ENCODE results near the gene FAM186B.

The FAM186B gene

DNA sequence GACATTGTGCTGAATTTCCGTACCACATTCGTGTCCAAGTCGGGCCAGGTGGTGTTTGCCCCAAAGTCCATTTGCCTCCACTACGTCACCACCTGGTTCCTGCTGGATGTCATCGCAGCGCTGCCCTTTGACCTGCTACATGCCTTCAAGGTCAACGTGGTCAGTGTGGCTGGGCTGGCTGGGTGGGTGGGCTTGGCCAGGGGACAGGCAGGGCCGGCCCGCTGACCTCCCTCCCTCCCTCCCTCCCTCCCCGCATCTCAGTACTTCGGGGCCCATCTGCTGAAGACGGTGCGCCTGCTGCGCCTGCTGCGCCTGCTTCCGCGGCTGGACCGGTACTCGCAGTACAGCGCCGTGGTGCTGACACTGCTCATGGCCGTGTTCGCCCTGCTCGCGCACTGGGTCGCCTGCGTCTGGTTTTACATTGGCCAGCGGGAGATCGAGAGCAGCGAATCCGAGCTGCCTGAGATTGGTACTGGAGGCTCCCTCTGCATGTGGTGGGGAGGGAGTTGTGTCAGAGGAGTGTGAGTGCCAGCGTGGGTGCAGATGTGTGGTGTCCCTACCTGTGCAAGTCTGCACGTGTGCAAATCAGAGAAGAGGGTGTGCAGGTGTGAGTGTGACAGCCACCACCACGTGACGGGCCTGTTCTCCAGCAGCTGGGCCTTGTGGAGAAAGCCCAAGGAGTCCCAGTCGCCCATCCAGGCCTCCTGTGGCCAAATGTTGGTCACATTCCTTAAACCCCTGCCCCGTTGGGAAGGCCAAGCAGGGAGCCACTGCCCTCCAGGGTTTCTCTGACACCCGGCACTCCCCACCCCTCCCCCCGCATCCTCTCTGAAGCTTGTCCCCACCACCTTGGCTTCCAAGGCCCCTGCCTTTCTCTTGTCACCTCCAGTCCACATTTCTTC, 61.3 kb downstream of the FAM186B start:
- Histone ChIP-seq H3K4me1 (ENCODE audit: insufficient read depth, low read length) (peaks cover 8% of the 10 kb centered on the region), H3K9me3 (ENCODE audit: low read length) (no peaks in the 10 kb centered on the region), H3K4me3 (ENCODE audit: low read depth in 1 of 2, low read length in 2 of 2) (no peak overlapping the region), H3K27ac (ENCODE audit: low read depth, low read length) (no peak overlapping the region), H3K36me3 (ENCODE audit: insufficient read depth, low read length) (no peaks in the 10 kb centered on the region), H3K9ac (ENCODE audit: low read length) (no peak overlapping the region), H3K27me3 (ENCODE audit: control insufficient read depth in 1 of 2, insufficient read depth in 2 of 2, low read length in 2 of 2) (peaks cover 16 to 43% of the 10 kb centered on the region in 2 donors)

DNA sequence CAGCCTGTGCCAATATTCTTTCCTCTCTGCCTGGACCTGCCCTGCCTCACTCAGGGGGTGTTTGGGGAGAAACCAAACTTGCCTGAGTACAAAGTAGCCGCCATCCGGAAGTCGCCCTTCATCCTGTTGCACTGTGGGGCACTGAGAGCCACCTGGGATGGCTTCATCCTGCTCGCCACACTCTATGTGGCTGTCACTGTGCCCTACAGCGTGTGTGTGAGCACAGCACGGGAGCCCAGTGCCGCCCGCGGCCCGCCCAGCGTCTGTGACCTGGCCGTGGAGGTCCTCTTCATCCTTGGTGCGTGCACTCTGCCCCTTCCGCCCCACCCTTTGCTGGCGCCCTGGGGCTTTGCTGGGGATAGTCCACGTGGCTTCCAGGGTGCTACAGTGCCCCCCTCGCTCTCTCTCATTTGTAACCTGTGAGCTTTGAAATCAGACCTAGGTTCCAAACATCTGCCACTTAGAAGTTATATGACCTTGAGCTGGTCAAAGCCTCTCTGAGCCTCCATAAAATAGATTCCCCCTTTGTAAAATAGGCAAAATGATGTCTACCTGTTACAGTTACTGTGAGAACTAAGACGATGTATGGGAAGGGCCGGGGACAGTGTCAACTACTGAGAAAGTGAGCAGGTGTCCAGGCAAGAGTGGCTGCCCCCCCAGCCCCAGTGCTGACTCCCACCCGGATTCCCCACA, 62.1 kb downstream of the FAM186B start:
- Histone ChIP-seq H3K36me3 (ENCODE audit: insufficient read depth, low read length) (no peaks in the 10 kb centered on the region), H3K4me3 (ENCODE audit: low read depth in 1 of 2, low read length in 2 of 2) (no peak overlapping the region), H3K27ac (ENCODE audit: low read depth, low read length) (no peak overlapping the region), H3K9ac (ENCODE audit: low read length) (no peak overlapping the region), H3K27me3 (ENCODE audit: control insufficient read depth in 1 of 2, insufficient read depth in 2 of 2, low read length in 2 of 2) (peaks cover 16 to 41% of the 10 kb centered on the region in 2 donors), H3K4me1 (ENCODE audit: insufficient read depth, low read length) (peaks cover under 1% of the 10 kb centered on the region), H3K9me3 (ENCODE audit: low read length) (no peaks in the 10 kb centered on the region)

DNA sequence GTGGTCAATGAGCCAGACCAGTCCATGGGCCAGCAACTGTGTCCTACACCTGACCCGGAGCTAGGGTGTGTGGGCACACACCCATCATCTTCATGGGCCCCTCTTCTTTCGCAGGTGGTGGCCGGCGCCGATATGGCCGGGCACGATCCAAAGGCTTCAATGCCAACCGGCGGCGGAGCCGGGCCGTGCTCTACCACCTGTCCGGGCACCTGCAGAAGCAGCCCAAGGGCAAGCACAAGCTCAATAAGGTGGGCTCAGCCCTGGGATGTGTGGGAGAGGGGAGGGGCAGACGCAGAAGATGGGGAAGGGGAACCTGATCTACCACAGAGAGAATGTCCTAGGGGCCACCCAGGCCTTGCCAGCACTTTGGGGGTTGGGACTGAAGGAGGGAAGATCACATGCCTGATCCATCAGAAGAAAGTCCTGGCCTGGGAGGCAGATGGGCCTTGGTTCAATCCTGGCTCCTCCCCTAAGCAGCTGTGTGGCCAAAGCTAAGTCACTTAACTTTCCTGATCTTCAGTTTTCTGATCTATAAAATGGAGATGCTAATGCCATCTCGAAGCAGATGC, 62.8 kb downstream of the FAM186B start:
- Histone ChIP-seq H3K4me1 (ENCODE audit: insufficient read depth, low read length) (peaks cover 7% of the 10 kb centered on the region), H3K4me3 (ENCODE audit: low read depth in 1 of 2, low read length in 2 of 2) (no peak overlapping the region), H3K27ac (ENCODE audit: low read depth, low read length) (no peak overlapping the region), H3K27me3 (ENCODE audit: control insufficient read depth in 1 of 2, insufficient read depth in 2 of 2, low read length in 2 of 2) (peaks cover 18 to 42% of the 10 kb centered on the region in 2 donors), H3K9ac (ENCODE audit: low read length) (no peak overlapping the region), H3K36me3 (ENCODE audit: insufficient read depth, low read length) (no peaks in the 10 kb centered on the region), H3K9me3 (ENCODE audit: low read length) (no peaks in the 10 kb centered on the region)

- peaks cover 11% of the 10 kb centered on the region for H3K4me1 ChIP-seq (ENCODE audit: insufficient read depth, low read length)
- H3K4me3 ChIP-seq (ENCODE audit: low read depth in 1 of 2, low read length in 2 of 2), result no peak overlapping the region
- no peaks in the 10 kb centered on the region for H3K9me3 ChIP-seq (ENCODE audit: low read length)
- H3K27me3 ChIP-seq (ENCODE audit: control insufficient read depth in 1 of 2, insufficient read depth in 2 of 2, low read length in 2 of 2), result peaks cover 23 to 49% of the 10 kb centered on the region in 2 donors
- H3K27ac ChIP-seq (ENCODE audit: low read depth, low read length), result no peak overlapping the region
- no peak overlapping the region for H3K9ac ChIP-seq (ENCODE audit: low read length)
- no peaks in the 10 kb centered on the region for H3K36me3 ChIP-seq (ENCODE audit: insufficient read depth, low read length)
Observed at GRCh38 chr12:49541911-49542505, 63.4 kb downstream of the FAM186B start.

DNA sequence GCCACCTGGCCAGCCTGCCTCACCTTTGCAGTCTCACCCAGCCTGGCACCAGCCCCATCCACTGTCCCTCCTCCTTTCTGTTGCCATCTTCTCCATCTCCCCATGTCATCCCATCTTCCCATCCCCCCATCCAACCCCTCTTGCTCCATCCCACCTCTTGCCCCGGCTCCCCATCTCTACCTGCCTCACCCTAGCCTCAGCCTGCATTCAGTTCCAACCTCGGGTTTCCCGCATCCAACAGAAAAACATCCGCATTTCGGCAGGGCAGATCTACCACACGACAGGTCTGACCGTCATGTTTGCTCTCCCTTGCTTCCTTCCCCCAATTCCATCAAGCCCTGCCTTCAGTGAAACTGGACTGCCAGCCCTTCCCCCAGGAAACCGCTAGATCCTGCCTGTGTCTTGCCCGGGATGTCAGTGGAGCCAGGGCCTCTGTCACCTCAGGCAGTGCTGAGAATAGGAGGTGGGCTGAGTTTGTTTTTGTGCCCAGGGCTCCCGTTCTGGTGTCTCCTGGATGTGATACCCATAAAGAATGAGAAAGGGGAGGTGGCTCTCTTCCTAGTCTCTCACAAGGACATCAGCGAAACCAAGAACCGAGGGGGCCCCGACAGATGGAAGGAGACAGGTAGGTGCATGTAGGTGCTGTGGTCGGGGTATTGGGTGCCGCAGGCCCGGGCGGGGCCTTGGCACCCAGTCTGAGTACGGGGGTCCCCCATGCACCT, 64.1 kb downstream of the FAM186B start:
- Histone ChIP-seq H3K27me3 (ENCODE audit: control insufficient read depth in 1 of 2, insufficient read depth in 2 of 2, low read length in 2 of 2) (peaks cover 28 to 50% of the 10 kb centered on the region in 2 donors), H3K9ac (ENCODE audit: low read length) (no peak overlapping the region), H3K4me3 (ENCODE audit: low read depth in 1 of 2, low read length in 2 of 2) (no peak overlapping the region), H3K4me1 (ENCODE audit: insufficient read depth, low read length) (peaks cover 11% of the 10 kb centered on the region), H3K27ac (ENCODE audit: low read depth, low read length) (no peak overlapping the region), H3K9me3 (ENCODE audit: low read length) (no peaks in the 10 kb centered on the region), H3K36me3 (ENCODE audit: insufficient read depth, low read length) (no peaks in the 10 kb centered on the region)

DNA sequence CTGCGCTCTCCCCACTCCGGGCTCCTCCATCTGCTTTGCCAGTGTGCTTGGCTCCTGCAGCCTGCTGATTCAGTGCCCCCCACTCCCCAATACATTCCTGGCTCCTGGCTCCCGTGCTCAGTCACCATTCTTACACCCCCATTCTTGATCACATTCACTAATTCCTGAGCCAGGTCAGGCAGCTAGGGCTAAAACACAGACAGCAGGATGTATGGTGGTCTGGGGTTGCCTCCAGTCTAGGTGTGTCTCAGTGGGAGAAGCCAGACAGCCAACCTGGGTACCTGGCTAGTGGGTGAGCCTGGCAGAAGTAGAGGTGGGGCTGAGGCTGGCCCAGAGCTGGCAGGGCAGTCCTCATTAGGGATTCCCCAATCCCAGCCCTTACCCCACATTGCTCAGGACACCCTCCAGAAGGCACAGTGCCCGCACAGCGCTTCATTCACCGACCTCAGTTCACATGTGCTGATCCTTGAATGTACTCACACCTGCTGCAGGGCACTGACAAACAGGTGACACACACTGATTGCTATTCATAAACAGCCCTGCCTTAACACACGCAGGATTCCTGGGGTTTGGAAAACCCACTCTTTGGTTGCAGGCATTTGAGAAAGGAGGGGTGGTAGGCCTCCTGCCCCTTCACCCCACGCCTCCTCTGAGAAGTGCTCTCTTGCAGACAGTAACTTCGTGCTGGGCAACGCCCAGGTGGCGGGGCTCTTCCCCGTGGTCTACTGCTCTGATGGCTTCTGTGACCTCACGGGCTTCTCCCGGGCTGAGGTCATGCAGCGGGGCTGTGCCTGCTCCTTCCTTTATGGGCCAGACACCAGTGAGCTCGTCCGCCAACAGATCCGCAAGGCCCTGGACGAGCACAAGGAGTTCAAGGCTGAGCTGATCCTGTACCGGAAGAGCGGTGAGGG, 65.0 kb downstream of the FAM186B start:
- no peak overlapping the region for H3K9ac ChIP-seq (ENCODE audit: low read length)
- H3K27me3 ChIP-seq (ENCODE audit: control insufficient read depth in 1 of 2, insufficient read depth in 2 of 2, low read length in 2 of 2), result peaks cover 28 to 43% of the 10 kb centered on the region in 2 donors
- H3K4me3 ChIP-seq (ENCODE audit: low read depth in 1 of 2, low read length in 2 of 2), result no peak overlapping the region
- peaks cover 11% of the 10 kb centered on the region for H3K4me1 ChIP-seq (ENCODE audit: insufficient read depth, low read length)
- H3K27ac ChIP-seq (ENCODE audit: low read depth, low read length), result no peak overlapping the region
- no peaks in the 10 kb centered on the region for H3K9me3 ChIP-seq (ENCODE audit: low read length)
- no peaks in the 10 kb centered on the region for H3K36me3 ChIP-seq (ENCODE audit: insufficient read depth, low read length)

- no peaks in the 10 kb centered on the region for H3K9me3 ChIP-seq (ENCODE audit: low read length)
- no peak overlapping the region for H3K27ac ChIP-seq (ENCODE audit: low read depth, low read length)
- no peaks in the 10 kb centered on the region for H3K36me3 ChIP-seq (ENCODE audit: insufficient read depth, low read length)
- H3K27me3 ChIP-seq (ENCODE audit: control insufficient read depth in 1 of 2, insufficient read depth in 2 of 2, low read length in 2 of 2), result peaks cover 24 to 43% of the 10 kb centered on the region in 2 donors
- H3K4me1 ChIP-seq (ENCODE audit: insufficient read depth, low read length), result peaks cover 11% of the 10 kb centered on the region
- no peak overlapping the region for H3K4me3 ChIP-seq (ENCODE audit: low read depth in 1 of 2, low read length in 2 of 2)
- H3K9ac ChIP-seq (ENCODE audit: low read length), result no peak overlapping the region
Observed at GRCh38 chr12:49539406-49540228, 65.8 kb downstream of the FAM186B start.

- no peak within 1 kb of the TSS for H3K27ac ChIP-seq (ENCODE audit: low read depth, low read length)
- peaks cover 11% of the 10 kb centered on the region for H3K4me1 ChIP-seq (ENCODE audit: insufficient read depth, low read length)
- H3K4me3 ChIP-seq (ENCODE audit: low read depth in 1 of 2, low read length in 2 of 2), result peak within 1 kb of the TSS; percentile 51 to 69
Observed at GRCh38 chr12:49538510-49539403, 66.7 kb downstream of the FAM186B start, which contains the start of gene KCNH3. KCNH3 (plus strand) TSS chr12:49539030; CDS start chr12:49539417, 387 bp downstream.

More at GRCh38 chr12:49538510-49539403, 66.7 kb downstream of the FAM186B start, which contains the start of gene KCNH3:
- Histone ChIP-seq H3K9ac (ENCODE audit: low read length) (no peak within 1 kb of the TSS), H3K36me3 (ENCODE audit: insufficient read depth, low read length) (no peaks in the 10 kb centered on the region), H3K27me3 (ENCODE audit: control insufficient read depth in 1 of 2, insufficient read depth in 2 of 2, low read length in 2 of 2) (peaks cover 24 to 43% of the 10 kb centered on the region in 2 donors), H3K9me3 (ENCODE audit: low read length) (no peaks in the 10 kb centered on the region)

Data from muscle layer of colon (tissue), 2 donors.